HUES48 (cell line): ENCODE measurements around the gene TMEM181.

Source experiments
- H3K27ac ChIP-seq: one replicate; pipeline ENCODE4 v1.7.0; 2013; ENCODE audit warnings: low read depth, low read length, inconsistent platforms
- H3K27me3 ChIP-seq: 2 replicates; pipeline ENCODE4 v1.6.1; 2013; ENCODE audit warnings: mild to moderate bottlenecking, low read length; ENCODE audit not compliant: control insufficient read depth, insufficient read depth
- H3K36me3 ChIP-seq: 2 replicates; pipeline ENCODE4 v1.6.1; 2013; ENCODE audit warnings: low read length; ENCODE audit not compliant: control insufficient read depth, insufficient read depth
- H3K4me1 ChIP-seq: 2 replicates; pipeline ENCODE4 v1.6.1; 2013; ENCODE audit warnings: mild to moderate bottlenecking, low read length; ENCODE audit not compliant: control insufficient read depth, insufficient read depth
- H3K4me3 ChIP-seq: 2 replicates; pipeline ENCODE4 v1.5.1; 2013; ENCODE audit warnings: mild to moderate bottlenecking, low read depth, low read length
- H3K9ac ChIP-seq: 2 replicates; pipeline ENCODE4 v1.6.1; 2013; ENCODE audit warnings: mild to moderate bottlenecking, low read depth, low read length, moderate library complexity
- H3K9me3 ChIP-seq: 2 replicates; pipeline ENCODE4 v1.6.1; 2013; ENCODE audit warnings: low read length; ENCODE audit not compliant: control insufficient read depth, insufficient read depth

Gene TMEM181

DNA sequence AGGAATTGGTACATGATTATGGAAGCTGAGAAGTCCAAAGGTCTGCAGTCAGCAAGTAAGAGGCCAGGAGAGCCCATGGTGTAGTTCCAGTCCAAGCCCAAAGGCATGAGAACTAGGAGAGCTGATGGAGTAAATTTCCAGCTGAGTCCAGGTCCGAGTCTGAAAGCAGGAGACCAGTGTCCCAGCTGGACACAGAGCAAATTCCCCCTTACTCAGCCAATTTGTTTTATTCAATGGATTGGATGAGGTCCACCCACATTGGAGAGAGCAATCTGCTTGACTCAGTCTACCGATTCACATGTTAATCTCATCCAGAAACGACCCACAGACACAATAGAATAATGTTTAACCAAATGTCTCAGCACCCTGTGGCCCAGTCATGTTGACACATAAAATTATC, 14.9 kb downstream of the TMEM181 start:
- Histone ChIP-seq H3K4me1 (peaks cover 4% of the 10 kb centered on the region; the same call in 1 of the 2 replicates), H3K27me3 (no peaks in the 10 kb centered on the region), H3K9me3 (no peaks in the 10 kb centered on the region), H3K36me3 (peaks cover 12% of the 10 kb centered on the region; the same call in 1 of the 2 replicates), H3K27ac (no peak overlapping the region), H3K9ac (no peak overlapping the region), H3K4me3 (no peak overlapping the region)

DNA sequence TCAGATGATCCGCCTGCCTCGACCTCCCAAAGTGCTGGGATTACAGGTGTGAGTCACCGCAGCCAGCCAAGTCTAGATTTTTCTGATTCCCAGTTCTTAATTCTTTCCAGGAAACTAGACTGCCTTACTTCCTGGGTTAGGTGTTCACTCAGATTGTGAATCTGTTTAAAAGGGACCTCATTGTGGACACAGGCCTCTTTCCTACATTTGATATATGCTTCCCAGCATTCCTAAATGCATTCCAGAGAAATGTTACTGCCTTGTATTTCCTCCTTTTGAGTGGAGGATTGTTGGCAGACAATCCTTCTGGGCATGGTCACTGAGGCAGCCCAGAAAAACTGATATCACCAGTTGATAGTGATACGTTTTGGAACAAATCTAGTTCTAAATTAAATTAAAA, 15.7 kb downstream of the TMEM181 start:
- Histone ChIP-seq H3K27ac (no peak overlapping the region), H3K27me3 (no peaks in the 10 kb centered on the region), H3K9ac (no peak overlapping the region), H3K9me3 (no peaks in the 10 kb centered on the region), H3K4me1 (peaks cover 4% of the 10 kb centered on the region; the same call in 1 of the 2 replicates), H3K36me3 (peaks cover 12% of the 10 kb centered on the region; the same call in 1 of the 2 replicates), H3K4me3 (no peak overlapping the region)

DNA sequence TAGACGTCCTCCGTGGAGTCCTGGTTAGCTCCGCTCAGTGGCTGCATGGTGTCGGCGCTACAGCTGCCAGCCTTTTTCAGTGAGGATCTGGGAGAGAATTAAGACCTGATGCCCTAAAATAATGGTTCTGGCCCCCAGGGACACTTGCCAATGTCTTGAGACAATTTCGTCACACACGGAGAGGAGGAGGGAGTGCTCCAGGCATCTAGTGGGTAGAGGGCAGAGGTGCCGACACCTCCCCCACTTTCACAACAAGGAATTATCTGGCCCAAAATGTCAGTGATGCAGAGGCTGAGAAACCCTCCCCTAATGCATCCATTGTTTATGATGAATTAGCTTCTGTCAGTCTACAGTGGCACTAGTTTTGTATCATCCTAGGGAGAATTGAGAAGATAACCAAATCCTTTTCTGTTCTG, 24.4 kb downstream of the TMEM181 start:
- H3K9me3 ChIP-seq = no peaks in the 10 kb centered on the region
- no peaks in the 10 kb centered on the region for H3K27me3 ChIP-seq
- H3K27ac ChIP-seq = no peak overlapping the region
- peaks cover 63% of the 10 kb centered on the region for H3K36me3 ChIP-seq
- no peak overlapping the region for H3K9ac ChIP-seq
- H3K4me3 ChIP-seq = no peak overlapping the region
- H3K4me1 ChIP-seq = no peaks in the 10 kb centered on the region

DNA sequence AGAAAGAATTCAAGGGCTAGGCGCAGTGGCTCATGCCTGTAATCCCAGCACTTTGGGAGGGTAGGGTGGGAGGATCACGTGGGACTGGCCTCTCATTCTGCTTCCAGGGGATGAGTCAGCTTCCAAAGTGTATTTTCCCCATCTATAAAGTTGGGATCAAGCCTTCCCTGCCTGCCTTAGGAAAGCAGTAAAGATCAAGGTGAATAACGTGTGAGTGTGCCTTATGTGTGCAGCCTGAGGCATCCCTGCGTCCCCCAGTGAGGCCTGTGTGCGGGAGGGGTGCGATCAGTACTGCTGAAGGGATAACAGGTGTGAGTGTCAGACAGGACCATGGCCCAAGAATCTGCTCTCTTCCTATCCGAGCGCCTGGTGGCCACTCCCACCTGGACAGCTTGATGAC, 26.8 kb downstream of the TMEM181 start:
- no peaks in the 10 kb centered on the region for H3K4me1 ChIP-seq
- no peak overlapping the region for H3K9ac ChIP-seq
- H3K36me3 ChIP-seq = peaks cover 80% of the 10 kb centered on the region
- no peak overlapping the region for H3K27ac ChIP-seq
- H3K4me3 ChIP-seq = no peak overlapping the region
- no peaks in the 10 kb centered on the region for H3K9me3 ChIP-seq
- no peaks in the 10 kb centered on the region for H3K27me3 ChIP-seq

DNA sequence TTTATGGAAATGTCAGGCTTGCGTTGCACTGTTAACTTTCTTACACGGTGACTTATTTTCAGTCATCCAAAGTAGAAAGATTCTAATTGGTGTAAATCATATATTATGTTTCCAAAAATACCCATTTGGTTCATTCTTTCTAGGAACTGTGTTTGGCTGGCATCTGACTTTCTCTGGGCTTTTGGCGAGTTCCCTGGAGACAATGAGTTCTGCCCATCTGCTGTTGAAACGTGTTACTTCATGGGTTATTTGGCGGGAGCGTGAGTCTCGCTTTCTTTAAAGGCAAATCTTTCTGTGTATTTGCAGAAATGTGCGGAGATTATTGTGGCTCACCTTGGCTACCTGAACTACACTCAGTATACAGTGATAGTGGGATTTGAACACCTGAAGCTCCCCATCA, 29.5 kb downstream of the TMEM181 start:
- H3K27me3 ChIP-seq = no peaks in the 10 kb centered on the region
- peaks cover 90% of the 10 kb centered on the region for H3K36me3 ChIP-seq
- H3K27ac ChIP-seq = no peak overlapping the region
- H3K9me3 ChIP-seq = no peaks in the 10 kb centered on the region
- no peak overlapping the region for H3K4me3 ChIP-seq
- no peak overlapping the region for H3K9ac ChIP-seq
- no peaks in the 10 kb centered on the region for H3K4me1 ChIP-seq

DNA sequence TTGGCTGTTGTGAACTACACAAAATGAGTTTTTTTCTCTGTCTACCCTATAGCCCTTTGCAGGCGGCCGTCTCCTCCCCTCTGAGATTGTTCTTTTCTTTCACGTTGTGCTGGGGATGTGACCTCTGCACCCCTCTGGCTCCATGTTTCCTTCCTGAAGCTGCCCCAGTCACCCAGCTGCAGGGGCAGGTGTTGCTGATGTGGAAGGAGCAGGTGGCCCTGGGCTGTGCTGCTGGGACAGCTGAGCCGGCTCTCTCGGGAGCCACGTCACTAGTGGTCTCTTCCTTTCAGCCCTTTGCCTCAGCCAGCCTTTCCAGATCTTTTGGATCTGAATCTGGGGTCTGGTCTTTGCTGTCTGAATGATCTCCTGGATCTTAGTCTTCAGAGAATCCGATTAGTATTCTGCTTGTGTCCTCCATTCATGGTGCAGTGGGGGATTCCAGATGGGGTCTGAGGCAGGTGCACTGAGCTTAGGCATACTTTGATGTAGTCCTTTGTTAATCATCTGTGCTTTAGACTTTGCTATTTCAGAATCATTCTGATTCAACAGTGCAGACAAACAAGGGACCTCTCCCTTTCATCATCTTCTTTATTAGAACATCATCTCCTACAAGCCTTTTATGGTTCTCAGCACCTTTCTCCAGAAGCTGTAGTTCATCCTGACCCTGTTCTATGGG, 31.4 kb downstream of the TMEM181 start:
- Histone ChIP-seq H3K27me3 (no peaks in the 10 kb centered on the region), H3K4me1 (no peaks in the 10 kb centered on the region), H3K4me3 (no peak overlapping the region), H3K36me3 (peaks cover 85% of the 10 kb centered on the region), H3K9ac (no peak overlapping the region), H3K27ac (no peak overlapping the region), H3K9me3 (no peaks in the 10 kb centered on the region)

DNA sequence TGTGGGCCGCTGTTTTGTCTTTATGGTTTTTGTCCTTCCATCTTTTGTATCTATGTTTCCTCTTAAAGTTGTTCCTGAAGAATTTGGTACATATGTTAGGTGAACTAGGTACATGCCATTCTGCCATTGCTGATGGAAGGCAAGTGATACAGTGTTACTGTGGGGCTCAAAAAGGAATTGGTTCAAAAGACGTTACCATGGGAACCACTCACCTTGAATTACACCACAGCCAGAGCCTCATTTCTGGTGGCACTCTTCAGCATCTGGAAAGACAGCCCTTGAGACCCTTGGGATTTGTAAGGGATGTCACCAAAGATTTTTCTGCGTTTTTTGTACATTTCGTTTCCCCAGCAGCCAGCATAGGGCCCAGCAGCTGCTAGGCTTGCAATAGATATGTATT, 31.9 kb downstream of the TMEM181 start:
- no peaks in the 10 kb centered on the region for H3K27me3 ChIP-seq
- no peaks in the 10 kb centered on the region for H3K4me1 ChIP-seq
- peaks cover 84% of the 10 kb centered on the region for H3K36me3 ChIP-seq
- H3K9ac ChIP-seq = no peak overlapping the region
- no peak overlapping the region for H3K4me3 ChIP-seq
- no peak overlapping the region for H3K27ac ChIP-seq
- no peaks in the 10 kb centered on the region for H3K9me3 ChIP-seq

DNA sequence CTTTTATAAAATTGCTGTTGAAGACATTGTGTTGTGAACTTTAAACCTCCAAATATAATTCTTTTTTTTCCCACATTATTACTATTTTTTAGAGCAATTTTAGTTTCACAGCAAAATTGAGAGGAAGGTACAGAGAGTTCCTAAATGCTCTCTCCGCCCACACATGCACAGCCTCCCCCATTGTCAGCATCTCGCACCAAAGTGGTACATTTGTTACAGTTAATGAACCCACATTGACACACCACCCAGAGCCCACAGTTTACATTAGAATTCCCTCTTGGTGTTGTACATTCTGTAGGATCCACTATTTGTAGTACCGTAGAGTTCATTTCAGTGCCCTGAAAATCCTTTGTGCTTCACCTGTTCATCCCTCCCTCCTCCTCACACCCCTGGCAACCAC, 33.8 kb downstream of the TMEM181 start:
- H3K9ac ChIP-seq = no peak overlapping the region
- H3K4me1 ChIP-seq = no peaks in the 10 kb centered on the region
- H3K4me3 ChIP-seq = no peak overlapping the region
- H3K27ac ChIP-seq = no peak overlapping the region
- H3K27me3 ChIP-seq = no peaks in the 10 kb centered on the region
- peaks cover 84% of the 10 kb centered on the region for H3K36me3 ChIP-seq
- H3K9me3 ChIP-seq = no peaks in the 10 kb centered on the region

DNA sequence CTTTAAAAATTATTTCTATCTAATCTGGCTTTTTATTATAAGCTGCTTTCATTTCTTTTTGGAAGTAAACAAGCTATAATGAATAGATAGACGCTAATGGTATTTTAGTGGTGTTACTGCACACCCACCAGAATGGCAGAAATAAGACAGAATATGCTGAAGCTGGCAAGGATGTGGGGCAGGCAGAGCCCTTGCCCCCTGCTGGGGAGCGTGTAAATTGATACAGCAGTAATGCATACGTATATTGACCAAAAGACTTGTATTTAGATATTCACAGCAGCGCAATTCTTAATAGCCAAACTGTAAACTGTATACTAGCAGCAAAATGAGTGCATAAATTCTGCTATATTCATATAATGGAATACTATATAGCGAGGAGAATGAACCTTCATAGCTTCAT, 35.3 kb downstream of the TMEM181 start:
- H3K27ac ChIP-seq = no peak overlapping the region
- no peaks in the 10 kb centered on the region for H3K9me3 ChIP-seq
- H3K4me1 ChIP-seq = no peaks in the 10 kb centered on the region
- H3K36me3 ChIP-seq = peaks cover 82% of the 10 kb centered on the region
- no peak overlapping the region for H3K9ac ChIP-seq
- no peak overlapping the region for H3K4me3 ChIP-seq
- no peaks in the 10 kb centered on the region for H3K27me3 ChIP-seq

DNA sequence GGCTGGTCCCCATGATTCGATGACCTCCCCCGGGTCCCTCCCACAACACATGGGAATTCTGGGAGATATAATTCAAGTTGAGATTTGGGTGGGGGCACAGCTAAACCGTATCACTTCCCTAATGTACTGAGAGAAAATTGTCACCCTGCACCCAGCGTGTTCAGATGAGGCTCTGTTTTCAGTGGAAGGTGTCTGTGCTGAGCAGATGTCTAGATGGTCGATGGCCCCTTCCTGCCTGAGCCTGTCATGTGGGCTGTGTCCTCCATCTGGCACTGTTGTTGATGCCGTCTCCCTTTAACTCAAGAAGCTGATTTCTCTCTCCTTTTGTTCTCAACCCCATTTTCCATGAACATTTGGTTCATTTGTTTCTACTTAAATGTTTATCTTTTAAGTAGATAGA, 37.0 kb downstream of the TMEM181 start:
- peaks cover 70% of the 10 kb centered on the region for H3K36me3 ChIP-seq
- no peaks in the 10 kb centered on the region for H3K4me1 ChIP-seq
- H3K9me3 ChIP-seq = no peaks in the 10 kb centered on the region
- no peak overlapping the region for H3K9ac ChIP-seq
- no peak overlapping the region for H3K27ac ChIP-seq
- no peaks in the 10 kb centered on the region for H3K27me3 ChIP-seq
- no peak overlapping the region for H3K4me3 ChIP-seq

DNA sequence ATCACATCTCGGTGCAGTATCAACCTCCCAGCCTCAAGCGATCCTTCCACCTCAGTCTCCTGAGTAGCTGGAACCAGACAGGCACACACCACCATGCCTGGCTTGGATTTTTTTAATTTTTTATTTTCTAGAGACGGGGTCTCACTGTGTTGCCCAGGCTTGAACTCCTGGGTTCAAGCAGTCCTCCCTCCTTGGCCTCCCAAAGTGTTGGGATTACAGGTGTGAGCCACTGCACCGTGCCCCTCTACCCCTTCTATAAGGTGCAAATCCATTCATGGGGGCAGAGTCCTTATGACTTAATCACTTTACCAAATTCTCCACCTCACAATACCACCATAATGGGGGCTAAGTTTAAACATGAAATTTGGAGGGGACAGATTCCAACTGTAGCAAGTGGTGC, 37.7 kb downstream of the TMEM181 start:
- Histone ChIP-seq H3K4me1 (no peaks in the 10 kb centered on the region), H3K4me3 (no peak overlapping the region), H3K9ac (no peak overlapping the region), H3K9me3 (no peaks in the 10 kb centered on the region), H3K27me3 (no peaks in the 10 kb centered on the region), H3K36me3 (peaks cover 67% of the 10 kb centered on the region), H3K27ac (no peak overlapping the region)
